GM18526 (cell line): ENCODE results near the gene COPE.

Experiments
- POLR2A ChIP-seq: IDR thresholded peaks from 3 replicates; pipeline ENCODE4 v1.6.1; 2011; ENCODE audit not compliant: insufficient read length; ENCODE audit errors: extremely low read depth

COPE gene

DNA sequence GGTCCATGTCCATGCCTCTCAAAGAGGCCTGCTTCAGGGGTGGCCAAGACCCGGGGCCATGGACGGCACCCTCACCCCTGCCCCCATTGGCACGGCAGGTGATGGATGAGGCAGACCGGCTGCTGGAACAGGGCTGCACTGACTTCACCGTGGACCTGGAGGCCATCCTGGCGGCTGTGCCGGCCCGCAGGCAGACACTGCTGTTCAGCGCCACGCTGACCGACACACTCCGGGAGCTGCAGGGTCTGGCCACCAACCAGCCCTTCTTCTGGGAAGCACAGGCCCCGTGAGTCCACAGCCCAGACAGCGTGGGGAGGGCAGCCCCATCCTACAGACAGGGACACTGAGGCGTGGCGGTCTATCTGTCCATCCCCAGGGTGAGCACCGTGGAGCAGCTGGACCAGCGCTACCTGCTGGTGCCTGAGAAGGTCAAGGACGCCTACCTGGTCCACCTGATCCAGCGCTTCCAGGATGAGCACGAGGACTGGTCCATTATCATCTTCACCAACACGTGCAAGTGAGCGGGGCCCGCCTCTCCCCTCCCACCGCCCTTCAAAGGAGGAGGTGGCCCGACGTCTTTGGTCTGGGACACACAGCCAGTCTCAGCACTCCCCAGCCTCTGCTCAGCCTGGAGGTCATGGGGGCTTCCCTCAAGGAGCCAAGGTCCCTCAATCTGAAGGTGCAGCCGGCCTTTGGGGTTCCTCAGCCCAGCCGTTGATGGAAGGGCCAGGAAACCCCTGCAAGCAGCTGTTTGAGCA, 3.2 kb upstream of the COPE start:
- TF ChIP-seq POLR2A = no peak

DNA sequence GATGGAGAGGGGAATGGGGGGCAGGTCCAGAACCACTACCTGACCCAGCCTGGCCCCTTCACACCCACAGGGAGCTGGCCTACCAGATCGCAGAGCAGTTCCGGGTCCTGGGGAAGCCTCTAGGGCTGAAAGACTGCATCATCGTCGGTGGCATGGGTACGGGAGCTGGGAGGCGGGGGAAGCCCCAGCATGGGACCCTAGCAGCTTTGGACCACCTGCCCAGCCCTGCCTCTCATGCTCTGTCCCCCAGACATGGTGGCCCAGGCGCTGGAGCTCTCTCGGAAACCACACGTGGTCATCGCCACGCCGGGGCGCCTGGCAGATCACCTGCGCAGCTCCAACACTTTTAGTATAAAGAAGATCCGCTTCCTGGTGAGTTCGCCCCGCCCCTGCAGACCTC, 2.4 kb upstream of the COPE start:
- no peak for TF ChIP-seq POLR2A

DNA sequence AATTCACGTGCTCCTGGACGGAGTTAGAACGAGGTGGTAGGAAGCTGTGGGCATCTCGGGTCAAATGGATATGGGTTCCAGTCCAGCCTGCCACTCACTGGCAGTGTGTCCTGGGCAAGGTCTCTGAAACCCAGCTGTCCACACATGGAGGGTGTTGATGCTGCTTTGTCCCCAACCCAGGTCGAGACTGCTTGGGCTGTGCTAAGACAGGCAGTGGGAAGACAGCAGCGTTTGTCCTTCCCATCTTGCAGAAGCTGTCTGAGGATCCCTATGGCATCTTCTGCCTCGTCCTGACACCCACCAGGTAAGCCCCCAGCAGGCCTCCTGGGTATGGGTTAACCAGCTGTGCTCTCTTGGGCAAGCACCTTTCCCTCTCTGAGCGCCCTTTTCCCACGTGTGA, 1.2 kb upstream of the COPE start:
- TF ChIP-seq POLR2A = no peak

DNA sequence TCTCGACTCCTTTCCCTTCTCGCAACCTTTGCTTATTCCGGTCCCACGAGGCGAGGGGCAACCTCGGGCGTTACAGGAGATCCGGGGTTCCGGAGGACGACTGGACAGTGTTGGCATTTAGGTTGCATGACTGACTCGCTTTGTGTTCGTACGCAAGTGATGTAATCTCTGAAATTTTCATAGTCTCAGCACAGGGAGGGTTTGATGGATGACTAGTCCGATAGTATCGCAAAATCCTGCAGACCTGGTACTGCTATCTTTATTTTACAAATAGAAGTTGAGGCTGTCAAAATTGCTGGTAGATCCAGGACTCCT, 670 bp upstream of the COPE start:
- no peak for TF ChIP-seq POLR2A

DNA sequence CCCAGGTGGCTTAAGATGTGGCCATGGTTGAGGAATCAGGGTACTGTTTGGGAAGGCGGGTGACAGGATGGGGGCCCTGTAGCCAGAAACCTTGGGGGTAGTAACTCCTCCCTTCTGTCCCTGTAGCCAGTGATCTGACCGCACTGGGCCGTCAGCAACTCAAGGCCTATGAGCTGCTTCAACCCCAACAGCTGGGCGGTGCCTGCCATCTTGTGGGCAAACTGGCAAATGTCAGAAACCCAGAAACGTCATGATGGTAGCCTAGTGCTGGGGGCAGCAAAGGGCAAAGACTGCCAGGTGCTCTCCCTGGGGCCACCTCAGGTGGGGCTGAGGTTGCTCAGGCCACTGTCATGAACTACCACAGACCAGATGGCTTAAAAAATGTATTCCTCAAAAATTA, 3.5 kb downstream of the COPE start:
- TF ChIP-seq POLR2A = no peak

DNA sequence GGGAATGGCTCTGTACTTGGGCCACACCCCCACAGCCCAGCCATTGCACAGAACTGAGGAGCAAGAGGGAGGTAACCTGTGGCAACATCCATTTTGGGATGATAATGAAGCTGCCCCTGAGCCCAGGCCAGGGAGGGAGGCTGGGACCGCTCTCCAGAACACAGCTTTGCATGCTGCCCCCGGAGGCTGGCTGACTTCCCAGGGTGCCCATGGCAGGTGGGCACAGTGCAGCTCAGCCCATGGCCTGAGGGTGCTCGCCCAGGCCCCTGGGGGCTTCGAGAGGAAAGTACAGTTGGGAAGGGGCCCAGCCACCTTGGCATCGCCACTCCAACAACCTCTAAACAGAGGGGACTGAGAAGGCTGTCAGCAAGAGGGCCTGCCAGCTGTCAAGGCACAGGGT, 5.7 kb downstream of the COPE start:
- no peak for TF ChIP-seq POLR2A

DNA sequence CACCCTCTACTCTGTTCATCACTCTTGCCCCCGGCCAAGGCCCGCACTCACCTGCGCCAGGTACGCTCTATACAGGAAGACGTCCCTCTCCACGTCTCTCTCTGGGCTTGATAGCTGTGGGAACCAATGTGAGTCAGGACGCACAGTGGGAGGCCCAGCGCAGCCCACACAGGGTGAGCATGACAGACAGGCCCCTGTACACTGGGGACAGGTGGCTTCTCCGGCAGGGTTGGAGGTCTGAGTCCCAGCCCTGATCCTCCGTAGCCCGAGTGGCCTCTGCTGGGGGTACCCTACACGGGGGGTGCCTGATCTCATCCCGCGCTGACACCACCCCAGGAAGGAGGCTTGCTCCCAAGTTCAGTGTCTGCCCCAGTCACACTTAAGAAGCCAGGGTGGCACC, 6.3 kb downstream of the COPE start:
- no peak for TF ChIP-seq POLR2A

DNA sequence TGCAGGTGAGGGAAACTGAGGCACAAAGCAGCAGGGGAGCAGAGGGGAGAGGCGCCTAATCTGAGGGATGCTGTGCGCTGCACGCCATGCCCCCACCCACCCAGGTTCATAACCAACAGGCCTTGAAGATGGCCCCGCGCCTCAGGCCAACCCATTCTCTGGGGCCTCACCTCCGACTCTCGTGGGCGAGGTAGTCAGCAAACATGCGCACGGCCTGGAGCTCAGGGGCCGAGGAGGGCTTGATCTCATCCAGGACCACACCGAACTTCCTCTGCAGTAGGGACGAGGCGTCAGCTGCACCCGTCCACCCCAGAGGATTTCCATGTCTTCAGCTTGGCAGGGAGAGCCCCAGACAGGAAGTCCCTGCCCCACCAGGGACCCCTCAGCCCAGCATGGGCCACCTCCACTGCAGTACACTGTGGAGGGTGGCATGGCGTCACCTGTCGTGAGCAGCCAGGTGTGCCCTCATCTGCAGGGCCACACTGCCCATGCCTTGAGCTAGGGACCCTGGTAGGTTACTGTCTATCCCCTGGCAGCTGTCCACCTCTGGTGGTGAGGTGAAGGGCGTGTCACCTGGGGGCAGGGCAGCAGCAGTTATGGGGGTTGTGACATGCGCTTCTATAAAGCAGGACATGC, 8.3 kb downstream of the COPE start:
- no peak for TF ChIP-seq POLR2A

DNA sequence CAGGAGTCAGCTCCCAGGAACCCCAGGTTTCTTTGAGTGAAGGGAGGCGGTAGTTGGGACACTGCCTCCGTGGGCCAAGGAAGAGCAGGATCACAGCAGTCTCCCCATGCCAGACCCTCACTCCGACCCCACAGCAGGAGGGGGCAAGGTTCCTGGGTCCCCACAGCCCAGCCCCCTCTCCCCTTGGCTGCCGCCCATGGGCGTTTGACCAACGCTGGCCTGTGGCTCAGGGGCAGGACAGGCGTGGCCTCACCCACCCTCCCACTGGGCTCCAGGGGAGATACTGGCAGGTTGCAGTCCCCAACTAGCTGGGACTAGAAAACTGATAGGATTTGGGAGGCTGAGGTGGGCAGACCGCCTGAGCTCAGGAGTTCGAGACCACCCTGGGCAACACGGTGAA, 9.2 kb downstream of the COPE start:
- TF ChIP-seq POLR2A = no peak

DNA sequence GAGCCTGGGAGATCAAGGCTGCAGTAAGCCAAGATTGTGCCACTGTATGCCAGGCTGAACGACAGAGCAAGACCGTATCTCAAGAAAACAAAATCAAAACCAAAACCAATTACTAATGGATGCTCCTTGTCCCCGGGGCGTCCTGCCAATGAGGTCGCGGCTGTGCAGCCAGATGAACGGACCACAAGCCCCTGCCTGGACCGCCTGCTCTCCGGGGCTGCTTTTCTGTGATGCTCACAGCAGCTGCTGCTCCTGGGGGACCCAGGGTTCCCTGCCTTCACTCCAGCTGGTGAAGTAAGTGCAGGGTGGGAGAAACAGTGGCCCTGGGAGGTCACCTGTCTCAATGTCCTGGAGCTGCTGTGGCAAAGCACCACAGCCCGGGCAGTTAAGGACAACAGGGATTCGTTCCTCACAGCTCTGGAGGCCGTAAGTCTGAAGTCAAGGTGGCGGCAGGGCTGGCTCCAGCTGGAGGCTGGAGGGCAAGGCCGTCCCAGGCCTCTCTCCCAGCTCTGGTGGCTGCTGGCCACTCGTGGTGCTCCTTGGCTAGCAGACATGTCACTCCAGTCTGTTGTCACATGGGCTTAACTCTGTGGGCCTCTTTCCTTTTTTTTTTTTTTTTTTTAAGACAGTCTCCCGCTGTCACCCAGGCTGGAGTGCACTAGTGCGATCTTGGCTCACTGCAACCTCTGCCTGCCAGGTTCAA, 10.1 kb downstream of the COPE start:
- no peak for TF ChIP-seq POLR2A

DNA sequence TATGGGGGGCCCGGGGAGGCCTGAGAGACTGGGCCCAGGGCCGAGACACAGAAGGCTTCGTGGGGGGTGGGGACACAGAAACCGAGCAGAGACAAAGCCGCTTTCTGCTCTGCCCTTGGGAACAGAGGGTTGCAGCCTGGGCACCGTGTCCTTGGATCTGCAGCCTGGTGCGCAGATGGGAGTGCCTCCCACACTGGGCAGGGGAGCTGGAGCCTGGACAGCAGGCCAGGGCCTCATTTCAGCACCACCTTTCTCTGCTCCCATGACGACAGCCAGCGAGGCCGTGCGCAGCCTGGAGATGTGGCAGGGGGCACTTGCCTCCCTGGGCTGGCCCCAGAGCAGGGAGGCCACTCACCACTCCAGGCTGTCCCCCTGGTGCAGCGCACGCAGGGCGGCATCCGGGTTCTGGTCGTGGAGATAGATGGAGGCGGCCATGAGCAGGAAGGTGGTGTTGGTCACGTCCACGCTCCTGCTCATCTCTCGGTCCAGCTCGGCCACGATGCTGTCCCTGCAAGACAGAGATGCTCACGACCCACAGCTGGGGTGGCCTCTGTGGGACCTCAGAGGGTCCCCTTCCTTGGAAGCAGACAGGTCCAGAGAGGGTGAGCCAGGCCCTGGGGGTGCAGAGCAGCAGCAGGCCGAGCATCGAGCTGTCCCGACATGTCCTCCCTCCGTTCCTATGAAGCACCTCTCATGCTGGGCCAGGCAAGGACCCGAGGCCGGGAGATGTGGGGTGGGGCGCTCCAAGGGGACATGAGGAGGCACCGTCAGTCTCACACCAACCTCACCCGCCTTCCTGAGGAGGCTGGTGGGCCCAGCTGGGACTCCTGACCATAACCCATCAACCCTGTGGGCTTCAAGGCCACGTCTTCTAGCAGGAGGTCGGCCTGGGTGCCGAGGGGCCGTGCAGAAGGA, 12.3 kb downstream of the COPE start:
- no peak for TF ChIP-seq POLR2A

DNA sequence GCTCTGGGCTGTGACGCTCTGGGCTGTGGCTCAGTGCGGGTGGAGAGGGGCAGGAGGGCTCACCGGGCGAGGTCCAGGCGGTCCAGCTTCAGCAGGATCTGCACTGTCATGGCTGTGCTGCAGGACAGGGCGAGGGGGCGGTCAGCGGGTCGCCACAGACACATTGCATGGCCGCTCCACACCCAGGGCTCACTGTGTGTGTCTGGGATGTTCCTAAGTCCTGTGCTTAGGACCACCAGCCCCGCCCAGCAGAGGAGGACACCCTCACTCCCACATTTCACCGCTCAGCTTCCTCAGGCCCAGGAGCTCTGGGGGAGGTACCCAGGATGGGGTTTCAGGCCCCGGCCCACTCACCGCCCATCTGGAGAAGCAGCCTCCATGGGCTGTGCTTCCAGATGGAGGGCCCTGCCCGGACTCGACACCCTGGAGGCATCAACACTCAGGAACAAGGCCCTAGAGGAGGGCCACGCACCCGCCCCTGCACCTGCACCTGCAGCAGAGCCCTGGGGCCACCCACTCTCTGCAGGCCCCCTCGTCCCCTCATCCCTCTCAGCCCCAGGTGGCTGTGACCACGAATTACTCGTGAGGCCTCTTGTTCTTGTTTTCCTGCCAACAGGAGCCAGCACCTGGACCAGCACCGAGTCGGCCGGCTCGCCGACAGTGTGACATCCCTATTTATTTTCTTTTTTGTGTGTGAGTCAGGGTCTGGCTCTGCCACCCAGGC, 13.5 kb downstream of the COPE start:
- no peak for TF ChIP-seq POLR2A

DNA sequence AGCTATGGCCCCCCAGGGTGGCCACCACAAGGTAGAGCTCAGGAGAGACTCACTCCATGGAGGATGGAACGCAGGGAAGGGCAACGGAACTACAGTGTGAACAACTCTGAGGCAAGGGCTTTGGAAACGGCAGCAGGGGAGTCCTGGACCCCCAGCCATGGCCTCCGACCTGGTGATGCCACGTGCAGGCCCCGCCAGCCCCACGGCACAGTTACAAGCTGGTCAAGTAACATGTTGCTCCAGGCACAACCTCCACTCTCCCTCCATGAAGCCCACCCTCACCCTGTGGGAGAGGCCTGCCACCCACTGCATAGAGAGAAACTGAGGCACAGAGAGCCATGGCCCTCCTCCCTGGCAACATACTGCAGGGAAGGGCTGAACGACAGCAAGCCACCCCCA, 14.1 kb downstream of the COPE start:
- no peak for TF ChIP-seq POLR2A

DNA sequence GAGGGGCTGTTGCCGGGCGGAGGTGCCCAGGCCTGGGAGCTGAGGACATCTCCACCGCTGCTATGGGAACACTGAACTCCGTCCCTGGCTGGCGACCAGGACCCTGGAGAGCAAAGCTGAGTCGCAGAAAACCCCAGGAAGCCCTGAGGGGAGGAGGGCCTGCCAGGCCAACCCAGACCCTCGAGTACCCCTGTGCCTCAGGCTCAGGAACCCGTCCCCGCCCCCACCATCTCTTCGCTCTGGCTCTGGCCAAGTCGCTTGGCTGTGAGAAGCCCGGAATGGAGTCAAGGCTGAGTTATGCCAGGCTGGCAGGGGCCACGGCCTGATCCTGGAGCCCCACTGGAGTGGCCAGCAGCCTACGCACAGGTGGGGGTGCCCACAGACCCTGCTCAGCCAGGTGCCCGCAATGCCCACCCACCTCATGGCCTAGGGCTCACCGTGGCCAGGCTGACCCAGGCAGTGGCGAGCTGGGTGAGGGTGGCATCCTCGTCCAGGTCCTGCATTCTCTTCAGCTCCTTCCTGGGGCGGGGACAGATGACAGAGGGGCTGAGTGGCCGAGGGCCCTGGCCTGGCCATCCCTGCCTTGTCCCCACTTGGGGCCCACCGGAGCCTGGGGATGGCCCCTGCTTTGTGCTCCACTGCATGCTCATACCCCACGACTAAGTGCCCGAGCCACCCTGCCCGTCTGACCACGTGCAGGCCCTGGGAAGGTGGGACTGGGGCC, 14.7 kb downstream of the COPE start:
- no peak for TF ChIP-seq POLR2A
